Measurements from ENCODE around the gene FERMT3. TPM values are rescaled to one million over a fixed set of nuclear protein-coding genes. Genes with fewer than 3 reads are reported as not detected.

FERMT3 gene
- total RNA-seq, 2 experiments from 2014 or later = 55.8 to 61.1 TPM

DNA sequence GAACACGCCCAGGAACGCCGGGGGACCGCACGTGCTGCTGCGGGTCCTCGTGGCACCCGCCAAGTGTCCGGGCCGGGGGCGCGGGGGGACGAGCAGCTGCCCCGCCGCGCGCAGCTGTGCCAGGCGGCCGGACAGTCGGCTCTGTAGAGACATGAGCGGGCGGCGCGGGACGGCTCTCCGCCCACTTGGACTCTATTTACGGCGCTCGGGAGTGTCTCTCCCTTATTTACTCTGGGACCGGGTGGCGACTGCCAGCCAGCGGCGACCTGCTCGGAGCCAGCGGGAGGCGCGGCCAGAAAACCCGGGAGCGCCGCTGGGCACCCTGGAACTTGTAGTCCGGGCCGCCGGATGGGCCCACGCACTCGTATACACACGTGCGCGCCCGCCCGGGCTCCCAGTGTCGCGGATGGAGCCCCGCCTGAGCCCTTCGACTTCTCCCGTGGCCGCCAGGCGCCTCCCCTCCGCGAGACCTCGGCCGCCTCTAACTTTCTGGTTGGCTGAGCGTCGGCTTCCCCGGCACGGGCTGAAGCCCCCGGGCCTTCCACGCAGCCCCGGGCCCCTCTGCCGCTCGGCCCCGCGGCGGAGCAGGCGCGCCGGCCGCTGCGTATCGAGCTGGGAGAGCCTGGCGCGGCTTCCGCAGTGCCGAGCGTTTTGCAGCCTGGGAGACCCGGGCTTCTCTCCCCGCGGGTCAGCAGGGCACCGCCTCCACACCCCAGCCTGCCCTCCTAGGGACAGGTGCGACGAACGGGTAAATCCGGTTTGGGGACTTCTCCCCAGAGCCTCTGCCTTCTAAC, 40.5 kb upstream of the FERMT3 start, which contains the start of gene MACROD1:
Gene MACROD1, minus strand, starts transcription at position 272 of the 794 bp plus-strand sequence. Its CDS starts 119 bp downstream, at position 153.
- H3K36me3 ChIP-seq (ENCODE audit: insufficient read depth, low read length) = peaks cover 2% of the 10 kb centered on the region
- DNase-seq = peak; percentile 51 to 88 (median 70)
- peaks cover 18% of the 10 kb centered on the region for H3K4me1 ChIP-seq (ENCODE audit: insufficient read depth, low read length)
- ChIA-PET CTCF (interaction anchor here (0.7 to 1.8 kb wide), 4 partner anchors 13 to 1103 kb away, joined by 3 to 6 read pairs (median 4); partner anchors contain the start of gene STIP1), POLR2A (interaction anchor here (0.8 to 3.4 kb wide), 4 partner anchors 20 to 152 kb away, joined by 3 to 22 read pairs (median 4); partner anchors contain the start of genes FERMT3, PRDX5, STIP1 and TRMT112)
- ATAC-seq (ENCODE audit: poor library complexity) = peak; percentile 91
- H3K9me3 ChIP-seq (ENCODE audit: control insufficient read depth in 1 of 2, insufficient read depth in 1 of 2, low read length in 2 of 2) = no peaks in the 10 kb centered on the region
- Mint-ChIP-seq H3K9me3 (no peaks in the 10 kb centered on the region), H3K4me1 (ENCODE audit: low read depth) (peaks cover 4% of the 10 kb centered on the region), H3K36me3 (ENCODE audit: low read depth) (no peaks in the 10 kb centered on the region), H3K4me3 (peak within 1 kb of the TSS; percentile 92), H3K27me3 (no peaks in the 10 kb centered on the region), H3K27ac (no peak within 1 kb of the TSS)
- TF ChIP-seq, protein P1, sequence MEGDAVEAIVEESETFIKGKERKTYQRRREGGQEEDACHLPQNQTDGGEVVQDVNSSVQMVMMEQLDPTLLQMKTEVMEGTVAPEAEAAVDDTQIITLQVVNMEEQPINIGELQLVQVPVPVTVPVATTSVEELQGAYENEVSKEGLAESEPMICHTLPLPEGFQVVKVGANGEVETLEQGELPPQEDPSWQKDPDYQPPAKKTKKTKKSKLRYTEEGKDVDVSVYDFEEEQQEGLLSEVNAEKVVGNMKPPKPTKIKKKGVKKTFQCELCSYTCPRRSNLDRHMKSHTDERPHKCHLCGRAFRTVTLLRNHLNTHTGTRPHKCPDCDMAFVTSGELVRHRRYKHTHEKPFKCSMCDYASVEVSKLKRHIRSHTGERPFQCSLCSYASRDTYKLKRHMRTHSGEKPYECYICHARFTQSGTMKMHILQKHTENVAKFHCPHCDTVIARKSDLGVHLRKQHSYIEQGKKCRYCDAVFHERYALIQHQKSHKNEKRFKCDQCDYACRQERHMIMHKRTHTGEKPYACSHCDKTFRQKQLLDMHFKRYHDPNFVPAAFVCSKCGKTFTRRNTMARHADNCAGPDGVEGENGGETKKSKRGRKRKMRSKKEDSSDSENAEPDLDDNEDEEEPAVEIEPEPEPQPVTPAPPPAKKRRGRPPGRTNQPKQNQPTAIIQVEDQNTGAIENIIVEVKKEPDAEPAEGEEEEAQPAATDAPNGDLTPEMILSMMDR (IDR thresholded peaks at IDR 0.05) = no peak
- no peak within 1 kb of the TSS for H3K27ac ChIP-seq (ENCODE audit: low read depth in 1 of 2, low read length in 2 of 2)
- peak within 1 kb of the TSS; percentile 66 for H3K4me3 ChIP-seq (ENCODE audit: low read length)
- intact Hi-C loops (cut with DNase I, micrococcal nuclease) = loop anchor here in 1 of 2 experiments (2.0 to 10.0 kb wide), 2 partner anchors 19 to 491 kb away; partner anchors contain the start of gene ATL3
- no peaks in the 10 kb centered on the region for H3K27me3 ChIP-seq (ENCODE audit: control insufficient read depth in 1 of 2, insufficient read depth in 2 of 2, low read length in 2 of 2)

DNA sequence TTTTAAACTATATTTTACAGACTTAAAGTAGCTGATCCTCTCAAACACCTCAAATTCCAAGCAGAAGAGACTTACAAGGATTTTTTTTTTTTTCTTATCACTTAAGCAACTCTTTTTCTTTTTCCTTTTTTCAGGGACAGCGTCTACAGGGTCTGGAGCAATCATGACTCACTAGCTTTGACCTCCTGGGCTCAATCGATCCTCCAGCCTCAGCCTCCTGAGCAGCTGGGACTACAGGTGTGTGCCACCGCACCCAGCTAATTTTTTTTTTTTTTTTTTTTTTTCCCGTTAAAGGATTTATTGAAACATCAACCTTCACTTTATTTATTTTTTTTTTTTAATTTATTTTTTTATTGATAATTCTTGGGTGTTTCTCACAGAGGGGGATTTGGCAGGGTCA, 36.1 kb upstream of the FERMT3 start:
- H3K4me3 Mint-ChIP-seq = no peak overlapping the region
- no peaks in the 10 kb centered on the region for H3K4me1 Mint-ChIP-seq (ENCODE audit: low read depth)
- Histone ChIP-seq H3K4me3 (ENCODE audit: low read length) (no peak overlapping the region), H3K36me3 (ENCODE audit: insufficient read depth, low read length) (no peaks in the 10 kb centered on the region), H3K9me3 (ENCODE audit: control insufficient read depth in 1 of 2, insufficient read depth in 1 of 2, low read length in 2 of 2) (no peaks in the 10 kb centered on the region), H3K27ac (ENCODE audit: low read depth in 1 of 2, low read length in 2 of 2) (no peak overlapping the region), H3K4me1 (ENCODE audit: insufficient read depth, low read length) (peaks cover 9% of the 10 kb centered on the region), H3K27me3 (ENCODE audit: control insufficient read depth in 1 of 2, insufficient read depth in 2 of 2, low read length in 2 of 2) (no peaks in the 10 kb centered on the region)
- DNase-seq (no peak), ATAC-seq (ENCODE audit: poor library complexity) (no peak)
- intact Hi-C loops (cut with DNase I, micrococcal nuclease) = no loop called here
- H3K9me3 Mint-ChIP-seq = no peaks in the 10 kb centered on the region
- H3K27me3 Mint-ChIP-seq = no peaks in the 10 kb centered on the region
- ChIA-PET POLR2A (no interaction called here), CTCF (interaction anchor here (0.6 to 1.6 kb wide), 3 partner anchors 17 to 101 kb away, joined by 3 to 4 read pairs (median 3); no protein-coding TSS in a partner anchor)
- TF ChIP-seq, protein P1 (IDR thresholded peaks at IDR 0.05) = no peak
- H3K27ac Mint-ChIP-seq = no peak overlapping the region
- no peaks in the 10 kb centered on the region for H3K36me3 Mint-ChIP-seq (ENCODE audit: low read depth)

GRCh38 chr11:64173616-64174355, 32.7 kb upstream of the FERMT3 start:
- Mint-ChIP-seq H3K4me3 (no peak overlapping the region), H3K27me3 (no peaks in the 10 kb centered on the region), H3K27ac (no peak overlapping the region), H3K9me3 (no peaks in the 10 kb centered on the region), H3K36me3 (ENCODE audit: low read depth) (no peaks in the 10 kb centered on the region), H3K4me1 (ENCODE audit: low read depth) (peaks cover 5% of the 10 kb centered on the region)
- ChIA-PET POLR2A (no interaction called here), CTCF (no interaction called here)
- Histone ChIP-seq H3K9me3 (ENCODE audit: control insufficient read depth in 1 of 2, insufficient read depth in 1 of 2, low read length in 2 of 2) (no peaks in the 10 kb centered on the region), H3K27me3 (ENCODE audit: control insufficient read depth in 1 of 2, insufficient read depth in 2 of 2, low read length in 2 of 2) (no peaks in the 10 kb centered on the region), H3K36me3 (ENCODE audit: insufficient read depth, low read length) (no peaks in the 10 kb centered on the region), H3K4me1 (ENCODE audit: insufficient read depth, low read length) (peaks cover 9% of the 10 kb centered on the region), H3K4me3 (ENCODE audit: low read length) (no peak overlapping the region), H3K27ac (ENCODE audit: low read depth in 1 of 2, low read length in 2 of 2) (no peak overlapping the region)
- intact Hi-C loops (cut with DNase I, micrococcal nuclease) = no loop called here
- TF ChIP-seq, protein P1 (IDR thresholded peaks at IDR 0.05) = no peak
- no peak for ATAC-seq (ENCODE audit: poor library complexity)
- no peak for DNase-seq

Data from CD4-positive, alpha-beta T cell (primary cell).